HG03354 (cell line): Measurements from ENCODE around the gene TSPEAR.
"Not testable (repeated sequence)": the region's sequence is repeated elsewhere in the genome, so short reads cannot be mapped to it uniquely, and the experiment has no call there.

ENCODE experiments used
- ATAC-seq: cut with Tn5 transposase; IDR thresholded peaks from one replicate; pipeline ENCODE4 v1.9.1; 2021; ENCODE audit warnings: mild to moderate bottlenecking; ENCODE audit not compliant: unreplicated experiment, poor library complexity, severe bottlenecking

TSPEAR gene

DNA sequence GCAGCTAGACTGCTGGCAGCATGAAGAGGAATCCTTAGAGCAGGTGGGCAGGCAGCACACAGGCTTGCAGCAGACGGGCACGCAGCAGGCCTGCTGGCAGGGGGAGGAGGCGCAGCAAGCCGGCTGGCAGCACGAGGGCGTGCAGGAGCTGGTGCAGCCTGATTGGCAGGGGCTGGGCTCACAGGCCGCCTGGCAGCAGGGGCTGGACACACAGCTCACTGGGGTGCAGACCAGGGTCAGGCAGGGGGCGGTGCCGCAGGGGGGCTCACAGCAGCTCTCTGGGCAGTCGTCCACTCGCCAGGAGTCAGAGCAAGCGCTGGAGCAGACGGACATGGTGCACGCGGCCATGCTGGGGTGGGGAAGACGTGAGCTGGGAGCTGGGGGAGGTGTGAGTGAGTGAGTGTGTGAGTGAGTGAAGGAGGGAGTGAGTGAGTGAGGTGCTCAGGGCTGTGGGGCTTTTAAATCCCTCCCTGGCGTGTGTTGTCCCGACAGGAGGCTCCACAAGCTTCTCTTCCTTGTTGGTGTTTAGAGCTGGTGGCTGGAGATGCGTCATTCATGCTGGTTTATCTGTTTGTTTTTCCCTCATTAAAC, 131.0 kb downstream of the TSPEAR start, which contains the start of gene KRTAP10-5:
Gene KRTAP10-5 (minus strand): TSS at position 374 of the 591 bp plus-strand sequence. CDS start 26 bp downstream, at position 348.
- ATAC-seq, result not testable (repeated sequence)

- no peak for ATAC-seq
Measured at GRCh38 chr21:44579833-44580144, 131.6 kb downstream of the TSPEAR start.

DNA sequence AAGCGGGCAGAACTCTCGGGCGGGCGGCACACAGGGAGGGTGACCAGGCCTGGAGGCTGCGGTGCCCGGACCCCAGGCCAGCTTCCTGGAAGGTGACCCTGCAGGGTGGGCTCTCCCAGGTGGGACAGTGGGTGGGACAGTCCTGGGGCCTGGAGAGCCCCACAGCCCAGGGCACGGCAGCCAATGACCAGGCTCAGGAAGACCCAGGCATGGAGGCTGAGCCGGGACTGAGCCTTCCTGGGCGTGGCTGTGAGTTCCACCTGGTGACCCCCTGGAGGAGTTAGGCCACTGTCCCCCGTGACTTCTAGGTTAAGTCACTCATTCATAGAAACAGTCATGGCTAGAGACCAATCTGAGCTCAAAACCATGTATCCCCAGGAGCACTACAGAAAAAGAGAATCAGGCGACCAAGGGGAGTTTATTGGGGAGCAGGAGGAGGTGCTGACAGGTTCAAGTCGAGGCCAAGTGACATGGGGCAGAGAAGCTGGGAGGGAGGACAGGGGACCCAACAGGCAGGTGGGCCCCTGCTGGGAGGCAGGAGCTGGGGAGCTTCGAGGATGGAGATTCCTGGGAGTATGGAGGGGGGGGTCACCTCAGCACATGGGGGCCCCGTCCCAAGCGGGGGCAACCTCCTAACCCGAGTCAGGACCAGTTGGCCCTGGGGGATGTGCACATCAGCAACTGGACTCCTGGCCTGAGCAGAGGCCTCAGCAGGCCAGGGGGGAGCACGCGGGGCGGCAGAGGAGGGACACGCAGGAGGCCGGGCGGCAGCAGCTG, 132.1 kb downstream of the TSPEAR start:
- ATAC-seq, result no peak

DNA sequence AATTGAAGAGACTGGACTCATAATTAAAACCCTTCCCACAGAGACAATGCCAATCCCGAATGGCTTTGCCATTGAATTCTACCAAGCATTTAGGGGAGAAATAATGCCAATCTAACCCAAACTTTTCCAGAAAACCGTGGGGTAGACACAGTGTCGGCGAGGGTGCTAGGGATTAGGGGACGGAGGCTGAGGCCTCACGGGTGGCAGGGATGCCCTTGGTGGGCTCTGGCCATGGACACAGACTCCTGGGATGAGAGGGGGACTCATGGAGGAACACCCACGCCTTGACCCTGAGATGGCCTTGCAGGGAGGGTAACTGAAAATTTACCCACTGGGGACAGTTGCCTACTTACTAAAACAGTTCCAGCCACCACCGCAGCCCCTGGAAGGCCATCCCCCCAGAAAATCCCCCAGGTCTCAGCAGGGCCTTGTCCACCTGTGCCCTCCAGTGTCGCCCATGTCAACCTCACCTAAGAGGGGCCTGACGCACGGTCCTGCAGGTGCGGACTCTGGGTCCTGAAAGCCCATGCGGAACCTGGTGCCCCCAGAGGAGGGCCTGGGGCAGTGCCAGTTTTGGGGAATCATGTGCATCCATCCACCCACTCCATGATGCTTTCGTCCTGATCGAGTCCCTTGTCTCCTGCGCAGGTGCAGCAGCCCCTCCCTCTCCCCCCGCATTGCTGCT, 132.9 kb downstream of the TSPEAR start:
- ATAC-seq, result no peak

DNA sequence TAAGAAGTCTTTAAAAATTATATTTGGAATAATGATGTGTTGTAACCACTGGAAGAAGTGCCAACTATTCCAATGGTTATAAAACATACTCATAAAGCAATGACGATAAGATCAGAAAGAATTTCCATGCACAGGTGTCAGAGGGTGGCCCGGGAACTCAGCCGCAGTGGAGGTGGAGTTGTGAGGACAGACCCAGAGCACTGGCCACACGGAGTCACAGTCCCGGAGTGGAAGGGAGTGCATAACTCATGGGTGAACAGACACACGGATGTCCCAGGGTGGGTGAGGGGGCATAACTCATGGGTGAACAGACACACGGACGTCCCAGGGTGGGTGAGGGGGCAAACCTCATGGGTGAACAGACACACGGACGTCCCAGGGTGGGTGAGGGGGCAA, 135.3 kb downstream of the TSPEAR start:
- no peak for ATAC-seq

GRCh38 chr21:44575307-44576024, 135.9 kb downstream of the TSPEAR start:
- no peak for ATAC-seq

GRCh38 chr21:44574457-44575306, 136.7 kb downstream of the TSPEAR start:
- no peak for ATAC-seq

- not testable (repeated sequence) for ATAC-seq
Measured at GRCh38 chr21:44573630-44574456, 137.5 kb downstream of the TSPEAR start, which contains the start of gene KRTAP10-4. KRTAP10-4 (plus strand) TSS chr21:44573729; CDS start chr21:44573759, 30 bp downstream.

- no peak for ATAC-seq
Measured at GRCh38 chr21:44572959-44573583, 138.3 kb downstream of the TSPEAR start.

- ATAC-seq, result no peak
Measured at GRCh38 chr21:44571844-44572782, 139.3 kb downstream of the TSPEAR start.

- no peak for ATAC-seq
Measured at GRCh38 chr21:44571296-44571695, 140.1 kb downstream of the TSPEAR start.

GRCh38 chr21:44569861-44570517, 141.4 kb downstream of the TSPEAR start:
- ATAC-seq, result no peak

DNA sequence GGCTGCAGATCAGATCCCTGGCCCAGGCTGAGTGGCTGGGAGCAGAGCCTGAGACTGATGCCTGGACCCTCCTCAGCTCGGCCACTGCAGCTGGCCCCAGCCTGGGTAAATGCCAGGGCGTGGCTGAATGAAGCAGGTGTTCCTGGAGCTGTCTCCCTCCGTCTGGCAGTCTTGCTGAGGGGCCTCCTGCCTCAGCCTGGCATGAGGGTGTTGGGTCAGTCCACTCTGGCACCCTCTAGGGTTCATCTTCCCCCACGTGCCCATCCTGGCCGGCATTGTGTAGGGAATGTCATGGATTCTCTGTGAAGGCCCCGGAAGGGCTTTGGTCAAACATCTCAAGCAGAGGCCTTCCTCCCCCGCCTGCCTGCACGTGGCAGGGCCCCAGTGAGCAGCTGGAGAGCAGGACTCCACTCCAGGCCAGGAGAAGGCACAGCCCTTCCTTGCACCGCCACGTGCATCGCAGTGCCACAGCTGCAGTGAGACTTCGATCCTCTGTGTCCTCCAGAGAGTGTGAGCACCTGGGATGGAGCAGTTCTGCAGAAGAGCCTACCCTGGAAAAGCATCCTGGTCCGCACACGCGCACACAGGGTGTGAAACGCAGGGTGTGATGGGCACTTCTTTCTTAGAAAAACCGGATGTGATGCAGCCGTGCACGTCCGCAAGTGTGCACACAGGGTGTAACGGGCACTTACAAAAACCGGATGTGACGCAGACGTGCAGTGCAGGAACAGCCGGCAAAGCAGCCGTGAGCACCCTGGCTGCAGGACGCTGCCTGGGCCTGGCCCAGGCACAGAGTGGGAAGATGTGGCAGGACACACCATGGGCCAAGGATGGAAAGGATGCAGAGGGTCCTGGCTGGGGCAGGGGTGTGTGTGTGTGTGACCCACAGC, 142.5 kb downstream of the TSPEAR start:
- no peak for ATAC-seq

DNA sequence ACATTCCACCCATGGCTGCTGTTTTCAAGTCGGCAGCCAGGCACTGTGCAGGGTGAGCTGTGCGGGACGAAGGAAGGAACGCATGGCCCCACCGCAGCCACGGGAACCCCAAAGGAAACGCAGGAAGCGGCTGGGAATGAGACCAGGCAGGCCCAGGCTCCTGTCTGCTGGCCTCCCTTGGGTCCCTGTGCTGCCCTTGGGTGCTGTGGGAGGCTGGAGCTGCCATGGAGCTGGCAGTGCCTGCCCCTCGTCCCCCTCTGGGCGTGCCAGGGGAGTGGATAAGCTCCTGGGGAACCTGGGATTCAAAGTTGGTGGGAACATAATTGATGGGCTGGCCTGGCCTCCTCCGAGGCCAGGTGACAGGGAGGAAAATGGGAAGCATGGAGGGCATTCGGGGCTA, 143.1 kb downstream of the TSPEAR start:
- no peak for ATAC-seq

DNA sequence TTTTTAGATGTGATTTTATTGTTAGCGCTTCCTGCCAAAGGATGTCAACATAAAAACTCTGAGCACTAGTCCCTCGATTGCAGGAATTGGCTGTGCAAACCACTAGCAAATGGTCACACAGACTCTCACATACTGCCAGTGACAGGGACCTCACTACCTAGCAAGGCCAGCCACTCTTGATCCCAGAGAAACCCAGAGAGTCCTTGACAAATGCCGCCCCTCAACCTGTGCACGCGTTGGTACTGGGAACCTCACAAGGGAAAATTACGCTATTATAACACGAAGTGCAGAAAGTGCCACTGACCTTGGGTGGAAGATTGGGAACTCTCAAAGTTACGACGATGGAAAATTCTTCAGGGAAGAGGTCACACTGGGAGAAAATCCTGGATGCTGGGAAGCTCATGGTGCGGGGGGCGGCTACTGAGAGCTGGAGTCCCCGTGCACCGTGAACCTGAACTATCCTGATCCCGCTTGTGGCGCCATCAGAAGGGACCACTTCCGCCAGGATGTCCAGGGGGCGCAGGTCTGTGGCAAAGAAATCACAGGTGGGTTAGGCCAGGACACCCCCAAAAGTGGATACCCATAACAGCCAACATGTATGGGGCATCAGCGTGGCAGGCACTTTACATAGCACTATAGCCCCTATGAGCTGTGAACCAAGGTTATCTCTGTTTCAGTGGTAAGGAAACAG, 143.7 kb downstream of the TSPEAR start:
- no peak for ATAC-seq
